Measurements from ENCODE around the gene KIAA0040.

The KIAA0040 gene

DNA sequence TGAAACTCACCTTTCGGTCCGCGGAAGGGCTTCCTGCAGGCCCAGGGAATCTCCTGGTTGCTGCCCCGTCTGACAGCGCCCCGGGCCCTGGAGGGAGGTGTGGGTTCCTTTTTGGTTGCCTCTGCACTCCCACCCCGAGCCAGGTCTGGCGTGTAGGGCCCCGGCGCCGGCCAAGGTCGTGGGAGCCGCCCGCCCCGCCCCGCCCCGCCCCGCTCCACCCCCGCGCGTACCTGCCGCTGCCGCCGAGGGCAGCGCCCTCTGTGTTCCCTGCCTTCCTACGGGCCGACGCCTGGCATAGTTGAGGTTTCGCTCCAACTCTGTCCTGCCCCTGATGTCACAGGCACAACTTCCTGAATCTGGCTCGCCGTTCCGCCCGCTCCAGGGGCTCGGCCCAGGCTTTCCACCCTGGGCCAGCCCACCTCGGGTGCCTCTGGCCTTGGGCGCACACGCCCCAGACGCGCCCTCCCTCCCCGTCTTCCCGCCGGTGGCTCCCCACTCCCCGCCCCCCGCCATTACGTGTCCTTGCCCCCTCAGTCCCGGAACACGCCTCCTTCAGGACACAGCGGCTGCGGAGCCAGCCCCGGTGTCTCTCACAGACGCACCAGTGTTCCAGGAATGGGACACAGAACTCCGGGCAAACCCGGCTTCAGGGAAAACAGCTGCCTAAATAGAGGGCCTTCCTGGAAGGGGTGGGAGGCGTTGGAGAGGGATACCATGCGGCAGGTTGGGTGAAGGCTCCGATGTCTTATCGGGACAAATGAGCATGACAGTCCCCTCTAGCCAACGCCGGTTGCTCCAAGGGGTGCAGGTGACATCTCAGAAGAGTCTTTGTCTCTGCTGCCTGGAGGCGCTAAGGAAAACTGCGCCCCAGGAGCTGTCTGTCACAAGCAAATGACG, at the start of gene KIAA0040:
KIAA0040 (minus strand) TSS at position 147 of the 897 bp plus-strand sequence. CDS start 31,763 bp downstream, outside the sequence.
- in situ Hi-C loops (cut with MboI; ENCODE audit: low sequenced_read_pairs): no loop called here

DNA sequence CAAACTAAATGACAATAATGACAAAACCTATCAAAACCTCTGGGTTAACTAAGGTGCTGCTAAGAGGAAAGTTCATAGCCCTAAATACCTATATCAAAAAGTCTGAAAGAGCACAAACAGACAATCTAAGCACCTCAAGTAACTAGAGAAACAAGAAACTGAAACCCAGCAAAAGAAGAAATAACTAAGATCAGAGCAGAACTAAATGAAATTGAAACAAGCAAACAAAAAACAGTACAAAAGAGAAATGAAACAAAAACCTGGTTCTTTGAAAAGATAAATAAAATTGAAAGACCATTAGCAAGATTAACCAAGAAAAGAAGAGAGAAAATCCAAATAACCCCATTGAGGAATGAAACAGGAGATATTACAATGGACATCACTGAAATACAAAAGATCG, 44.8 kb upstream of the KIAA0040 start:
- in situ Hi-C loops (cut with MboI; ENCODE audit: low sequenced_read_pairs): no loop called here

DNA sequence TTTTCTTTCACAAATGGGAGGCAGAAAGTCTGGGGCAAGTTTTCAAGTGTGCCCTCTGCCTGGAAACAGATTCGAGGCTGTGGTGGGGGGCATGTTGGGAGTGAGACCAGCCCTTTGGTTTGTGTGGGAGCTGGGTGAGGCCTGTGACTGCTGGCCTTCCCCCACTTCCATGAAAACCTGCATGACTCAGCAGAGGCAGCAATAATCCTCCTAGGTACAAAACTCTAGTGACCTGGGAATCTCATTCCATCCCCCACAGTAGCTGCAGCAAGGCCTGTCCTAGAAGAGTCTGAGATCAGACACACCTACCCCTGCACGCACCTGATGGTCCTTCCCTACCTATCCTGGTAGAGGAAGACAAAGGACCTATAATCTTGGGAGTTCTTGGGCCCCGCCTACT, 42.1 kb upstream of the KIAA0040 start:
- in situ Hi-C loops (cut with MboI; ENCODE audit: low sequenced_read_pairs): no loop called here

DNA sequence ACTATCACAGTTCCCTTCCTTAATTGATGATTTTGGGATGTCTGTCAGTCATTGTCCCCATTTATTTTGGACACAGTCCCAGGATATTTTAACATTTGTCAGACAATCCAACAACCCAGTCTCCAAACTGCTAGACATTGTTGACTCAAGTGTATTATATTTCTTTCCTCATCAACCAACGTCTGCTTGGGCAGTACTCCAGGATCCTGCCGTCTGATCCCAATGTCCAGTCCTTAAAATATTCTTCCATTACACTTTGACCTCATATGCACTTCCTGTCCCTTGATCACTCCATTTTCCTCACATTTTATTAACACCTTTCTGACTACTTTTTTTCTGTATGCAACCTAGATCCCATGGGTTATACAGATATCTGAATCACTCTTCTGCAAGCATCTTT, 39.8 kb upstream of the KIAA0040 start:
- in situ Hi-C loops (cut with MboI; ENCODE audit: low sequenced_read_pairs): no loop called here

DNA sequence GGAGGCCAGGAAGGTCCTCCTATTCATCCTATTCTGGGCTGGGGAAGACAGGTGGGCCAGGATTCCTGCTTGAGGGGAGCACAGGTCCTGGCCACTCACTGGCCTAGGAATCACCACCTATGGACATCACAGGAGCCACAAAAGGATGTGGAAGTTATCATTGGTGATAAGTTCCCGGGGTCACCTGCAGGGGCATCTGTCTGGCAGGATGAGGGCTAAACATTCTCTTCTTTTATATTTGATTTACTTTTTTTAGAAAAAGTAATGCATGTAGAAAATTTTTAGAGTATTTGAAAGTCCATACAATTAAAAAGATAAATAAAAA, 33.2 kb upstream of the KIAA0040 start:
- in situ Hi-C loops (cut with MboI; ENCODE audit: low sequenced_read_pairs): no loop called here

DNA sequence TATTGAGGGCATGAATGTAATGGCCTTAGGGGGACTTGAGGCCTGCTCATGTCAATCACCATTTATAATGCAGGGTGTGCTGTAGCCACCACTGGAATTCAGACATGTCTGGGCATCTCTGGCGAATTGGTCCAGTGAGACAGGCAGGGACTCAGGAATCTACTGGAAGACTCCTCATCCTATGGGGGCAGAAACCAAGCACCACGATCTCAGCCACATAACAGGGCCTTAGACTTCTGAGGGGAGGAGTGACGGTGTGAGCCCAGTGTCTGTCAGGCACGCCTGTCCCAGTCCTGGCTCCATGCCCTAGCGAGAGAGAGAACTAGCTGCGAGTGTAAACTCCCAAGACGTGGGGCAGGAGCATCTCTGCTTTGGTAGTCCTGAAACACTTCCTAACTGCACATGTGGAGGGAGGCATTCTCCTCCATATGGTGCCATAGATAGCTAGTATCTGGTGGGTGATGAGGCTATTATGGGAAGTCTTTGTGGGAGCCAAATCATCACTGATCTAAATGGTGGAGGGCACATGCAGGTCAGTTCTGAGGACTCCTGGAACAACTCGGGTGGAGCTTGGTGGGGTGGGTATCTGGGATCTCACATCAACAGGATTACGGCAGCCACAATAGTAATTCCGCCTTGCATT, 29.8 kb upstream of the KIAA0040 start:
- in situ Hi-C loops (cut with MboI; ENCODE audit: low sequenced_read_pairs): no loop called here

DNA sequence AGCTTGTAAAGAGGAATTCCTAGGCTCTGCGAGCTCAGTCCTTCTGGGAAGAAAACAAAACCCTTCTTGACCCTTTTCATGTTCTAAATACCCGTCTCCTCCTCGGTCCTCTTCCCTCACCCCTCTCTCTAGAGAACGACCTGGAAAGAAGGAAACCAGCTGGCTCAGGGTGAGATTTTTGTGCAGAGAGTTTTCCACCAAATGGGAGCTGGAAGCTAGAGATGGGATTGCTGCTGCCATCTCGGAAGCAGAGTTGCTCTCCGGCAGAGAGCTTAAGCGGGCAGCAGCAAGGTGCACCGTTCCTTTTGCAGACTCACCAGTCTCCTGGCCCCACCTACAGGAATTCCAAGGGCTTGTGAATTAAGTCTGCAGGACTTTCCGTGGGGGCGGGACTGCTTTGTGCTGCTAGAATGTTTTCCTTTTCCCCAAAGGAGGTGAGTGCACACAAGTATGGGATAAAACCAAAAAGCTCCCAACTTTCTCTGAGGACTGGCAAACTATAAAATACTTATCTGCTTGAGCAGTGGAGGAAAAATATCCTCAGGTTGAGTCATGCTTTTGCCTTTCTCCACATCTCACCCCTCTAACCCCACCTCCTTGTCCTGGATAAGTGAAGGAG, 29.1 kb upstream of the KIAA0040 start:
- in situ Hi-C loops (cut with MboI; ENCODE audit: low sequenced_read_pairs): no loop called here

DNA sequence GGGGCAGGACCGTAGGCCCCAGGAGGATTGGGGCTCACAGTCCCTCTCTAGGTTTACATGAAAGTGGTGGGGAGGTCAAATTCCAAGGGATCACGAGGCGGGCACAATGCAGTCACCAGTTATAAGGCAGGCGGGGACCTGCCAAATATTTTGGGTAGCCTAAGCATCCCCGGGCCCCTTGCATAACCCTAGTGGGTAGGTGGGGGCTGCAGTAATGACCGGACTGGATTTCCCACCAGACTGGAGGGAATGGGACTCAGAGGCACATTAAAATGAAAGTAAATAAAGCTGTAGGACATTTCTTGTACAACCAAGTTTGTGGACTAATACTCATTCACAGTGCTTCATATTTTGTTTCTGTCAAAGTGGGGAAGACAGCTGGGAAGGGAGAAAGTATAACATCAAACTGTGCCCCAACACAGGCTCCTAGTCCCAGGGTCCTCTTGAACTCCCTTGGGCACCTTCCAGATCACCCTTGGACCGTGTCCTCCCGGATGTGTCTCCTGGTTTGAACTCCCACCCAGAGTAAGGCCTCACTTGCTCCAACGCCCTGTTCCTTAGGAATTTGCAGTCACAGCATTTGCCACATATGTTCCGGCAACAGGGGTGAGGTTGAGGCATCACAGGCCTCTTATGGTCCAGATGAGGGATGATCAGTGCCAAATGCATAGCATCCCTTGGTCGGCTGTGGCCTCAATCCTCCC, 28.4 kb upstream of the KIAA0040 start:
- in situ Hi-C loops (cut with MboI; ENCODE audit: low sequenced_read_pairs): no loop called here

DNA sequence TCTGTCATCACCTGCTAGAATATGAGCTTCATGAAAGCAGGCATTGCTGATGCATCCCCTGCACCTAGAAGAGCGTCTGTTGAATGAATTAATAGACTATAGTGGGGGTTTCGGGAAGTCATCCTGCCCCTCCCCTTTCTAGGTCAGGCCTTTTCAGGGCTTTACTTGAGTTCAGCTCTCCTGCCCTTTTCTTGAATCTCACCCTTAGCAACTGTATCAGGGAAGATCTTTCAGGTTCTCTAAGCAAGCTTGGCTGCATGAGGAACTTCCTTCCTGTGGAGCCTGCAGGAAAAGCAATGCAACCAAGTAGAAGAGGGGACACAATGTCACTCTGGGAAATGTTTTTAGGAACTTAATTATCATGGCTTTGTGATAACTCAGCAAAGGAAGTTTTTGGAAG, 27.2 kb upstream of the KIAA0040 start:
- in situ Hi-C loops (cut with MboI; ENCODE audit: low sequenced_read_pairs): no loop called here

DNA sequence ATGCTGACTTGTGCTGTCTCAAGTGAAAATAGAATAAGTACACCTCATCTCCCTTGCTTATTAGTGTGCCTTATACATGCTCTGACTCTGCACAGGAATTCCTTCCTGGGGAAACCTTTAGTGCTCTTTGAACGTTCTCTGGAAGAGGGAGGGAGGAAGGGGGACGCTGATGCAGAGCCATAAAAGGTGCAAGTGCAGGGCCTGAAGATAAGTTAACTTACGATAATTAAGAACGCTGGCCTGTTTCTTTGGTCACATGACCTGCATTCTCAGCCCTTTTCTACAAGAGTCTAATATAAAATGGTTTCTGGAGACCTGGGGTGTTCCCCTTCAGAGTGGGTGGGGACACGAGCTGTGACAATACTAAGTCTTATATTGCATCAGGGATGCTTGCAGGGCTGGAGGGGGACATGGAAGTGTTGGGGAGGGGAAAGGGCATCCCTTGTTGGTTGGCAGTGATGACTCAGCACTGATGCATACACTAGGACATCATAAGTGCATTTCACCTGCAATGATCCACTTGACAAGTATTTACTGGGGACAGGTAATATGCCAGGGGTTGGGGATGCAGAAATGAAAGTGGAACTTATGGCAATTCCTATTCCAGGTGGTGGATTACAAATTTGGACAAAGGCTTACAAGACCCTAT, 26.3 kb upstream of the KIAA0040 start:
- in situ Hi-C loops (cut with MboI; ENCODE audit: low sequenced_read_pairs): no loop called here

DNA sequence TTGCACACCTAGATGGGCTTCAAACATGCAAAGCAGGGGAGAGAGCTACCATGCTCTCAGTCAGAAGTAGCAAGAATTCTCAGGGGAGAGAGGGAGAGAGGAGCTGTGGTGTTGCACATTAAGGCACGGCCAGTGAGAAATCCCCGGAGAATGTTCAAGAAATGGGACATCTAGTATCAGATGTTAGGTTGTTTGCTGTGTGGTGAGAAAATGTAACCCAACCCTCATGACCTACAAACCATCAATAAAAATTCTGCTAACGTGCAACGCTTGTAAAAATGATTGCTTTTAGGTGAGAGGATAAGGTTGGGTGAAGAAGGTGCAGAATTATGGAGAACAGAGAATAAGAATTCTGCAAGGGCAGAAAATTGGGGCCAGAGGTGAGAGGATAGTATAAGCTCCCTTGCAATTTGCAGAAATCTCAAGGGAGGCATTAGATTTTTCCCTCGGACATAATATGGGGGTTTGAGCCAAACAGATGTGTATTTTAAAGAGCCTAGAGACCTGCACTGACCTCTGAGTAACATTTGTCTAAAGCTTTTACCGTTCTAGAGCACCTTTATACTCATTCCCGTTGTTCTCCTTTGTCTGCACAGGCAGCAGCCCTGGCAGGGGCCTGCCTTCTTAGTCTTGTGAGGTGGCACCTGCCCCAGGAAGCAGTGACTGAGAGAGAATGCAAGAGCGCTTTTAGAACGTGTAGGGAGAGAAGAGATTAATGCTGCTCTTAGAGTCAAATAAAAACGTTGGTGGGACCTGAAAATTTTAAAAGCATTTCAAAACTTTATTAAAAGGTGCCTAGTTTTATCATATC, 25.4 kb upstream of the KIAA0040 start:
- in situ Hi-C loops (cut with MboI; ENCODE audit: low sequenced_read_pairs): no loop called here

DNA sequence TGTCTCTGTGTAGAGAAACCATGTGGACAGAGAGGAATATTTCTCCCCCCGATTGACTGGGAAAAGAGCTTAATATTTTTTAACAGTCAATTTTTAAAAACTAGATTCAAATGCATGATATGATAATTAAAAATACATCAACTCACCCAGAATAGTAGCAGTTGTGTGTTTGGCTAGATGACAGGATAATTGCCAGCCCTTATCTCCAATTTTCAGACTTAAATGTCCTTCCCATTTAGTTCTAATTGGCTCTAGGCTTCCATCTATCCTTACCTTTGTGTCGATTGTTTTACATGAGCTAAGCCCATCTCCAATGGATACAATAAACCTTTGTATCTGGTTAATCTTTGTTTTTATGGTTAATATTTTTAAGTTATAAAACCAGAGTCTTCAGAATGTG, 23.9 kb upstream of the KIAA0040 start:
- in situ Hi-C loops (cut with MboI; ENCODE audit: low sequenced_read_pairs): no loop called here

DNA sequence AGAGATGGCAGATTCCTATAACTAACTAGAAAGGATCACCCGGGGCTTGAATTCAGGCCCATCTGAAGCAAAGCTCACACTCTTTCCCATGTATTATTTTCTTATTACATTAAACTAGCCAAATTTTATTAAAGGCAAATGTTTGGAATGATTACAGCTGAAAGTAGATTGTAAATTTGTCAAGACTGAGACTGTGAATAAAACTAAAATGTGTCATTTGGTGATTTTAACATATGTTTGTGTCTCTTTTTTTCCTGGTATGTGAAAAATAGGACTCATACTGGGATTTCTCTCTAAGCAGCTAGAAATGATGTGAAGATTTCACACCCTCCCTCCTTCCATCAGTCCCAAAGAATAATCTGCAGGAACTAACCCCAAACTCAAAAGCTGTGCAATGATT, 19.1 kb upstream of the KIAA0040 start:
- in situ Hi-C loops (cut with MboI; ENCODE audit: low sequenced_read_pairs): no loop called here

DNA sequence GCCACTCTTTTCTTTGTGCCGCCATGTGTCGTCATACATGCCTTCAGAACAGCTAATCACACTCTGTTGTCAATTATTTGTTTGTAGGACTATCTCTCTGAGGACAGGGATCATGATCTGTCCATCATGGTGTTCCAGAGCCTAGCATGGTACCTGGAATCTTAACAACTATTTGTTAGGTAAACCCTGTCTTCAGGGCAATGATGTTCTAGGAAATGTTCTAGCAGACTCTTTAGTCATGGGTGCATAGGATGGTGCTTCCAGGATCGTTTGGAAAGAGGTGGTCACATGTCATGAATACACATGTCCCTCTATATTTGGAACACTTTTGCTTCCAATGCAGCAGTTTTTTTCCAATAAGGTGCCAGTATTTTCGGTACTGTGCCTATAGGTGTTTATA, 18.2 kb upstream of the KIAA0040 start:
- in situ Hi-C loops (cut with MboI; ENCODE audit: low sequenced_read_pairs): no loop called here

DNA sequence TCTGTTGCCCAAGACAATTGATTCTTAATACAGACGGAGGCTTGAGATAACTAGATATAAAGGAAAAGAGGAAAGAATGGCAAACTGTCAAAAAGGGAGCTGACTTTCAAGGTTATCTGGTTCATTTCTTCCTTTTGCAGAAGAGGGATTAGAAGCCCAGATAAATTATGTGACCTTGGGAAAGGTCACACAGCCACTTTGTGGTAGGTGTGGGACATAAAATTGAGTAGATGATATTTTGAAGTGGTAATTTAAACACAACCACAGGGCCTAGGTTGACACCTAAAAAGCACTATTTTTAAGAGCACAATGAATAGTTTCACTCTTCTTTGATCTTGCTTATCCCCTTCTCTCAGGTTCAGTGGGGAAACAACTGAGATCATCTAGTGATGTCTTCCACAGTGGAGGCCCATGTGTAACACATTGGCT, 16.9 kb upstream of the KIAA0040 start:
- in situ Hi-C loops (cut with MboI; ENCODE audit: low sequenced_read_pairs): no loop called here

DNA sequence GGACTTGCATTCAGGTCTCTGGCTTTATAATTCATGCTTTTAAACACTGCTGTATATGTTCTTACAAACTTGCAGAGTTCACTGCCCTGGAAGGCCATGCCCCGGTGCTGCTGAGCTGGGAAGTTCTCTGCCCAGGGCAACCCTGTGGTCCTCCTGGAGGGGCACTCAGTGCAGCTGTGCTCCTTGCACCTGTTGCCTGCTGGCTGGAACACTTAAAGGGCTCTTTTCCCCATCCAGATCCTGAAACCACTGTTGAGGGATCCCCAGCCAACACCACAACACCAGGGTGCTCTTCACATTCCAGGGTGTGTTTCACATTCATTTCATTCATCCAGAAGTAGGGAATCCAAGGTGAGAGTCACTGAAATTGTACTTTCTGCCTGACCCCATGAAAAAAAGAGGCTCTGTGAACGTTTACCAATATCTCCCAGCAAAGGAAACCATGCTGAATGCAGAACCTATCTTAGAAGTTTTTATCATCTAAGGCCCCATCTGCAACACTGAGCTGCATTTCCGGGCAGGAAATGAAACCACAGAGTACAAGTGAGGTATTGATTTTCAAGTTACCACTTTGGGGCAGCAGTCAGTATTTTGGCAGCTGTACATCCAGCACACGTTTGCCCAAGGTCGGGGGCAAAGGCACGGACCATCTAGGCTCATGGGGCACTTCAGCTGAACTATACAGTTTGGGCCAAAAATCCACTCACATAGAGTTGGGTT, 16.4 kb upstream of the KIAA0040 start:
- in situ Hi-C loops (cut with MboI; ENCODE audit: low sequenced_read_pairs): no loop called here

DNA sequence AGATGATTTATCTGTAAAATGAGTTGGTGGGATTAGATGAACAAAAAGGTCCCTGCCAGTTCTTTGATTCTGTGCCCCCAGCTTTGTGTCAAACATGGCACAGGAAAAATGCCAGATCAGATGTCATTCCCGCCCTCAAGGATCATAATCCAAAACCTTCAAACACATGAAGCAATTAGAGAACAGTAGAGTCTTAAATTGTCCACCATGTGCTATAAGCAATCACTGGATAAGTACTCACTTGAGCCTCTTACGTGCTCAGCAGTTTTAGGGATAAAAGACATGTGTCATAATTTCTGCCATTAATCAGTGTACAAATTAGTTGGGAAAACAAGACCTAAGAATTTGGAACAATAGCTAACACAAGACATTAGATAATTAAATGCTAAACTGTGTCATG, 15.4 kb upstream of the KIAA0040 start:
- in situ Hi-C loops (cut with MboI; ENCODE audit: low sequenced_read_pairs): no loop called here

DNA sequence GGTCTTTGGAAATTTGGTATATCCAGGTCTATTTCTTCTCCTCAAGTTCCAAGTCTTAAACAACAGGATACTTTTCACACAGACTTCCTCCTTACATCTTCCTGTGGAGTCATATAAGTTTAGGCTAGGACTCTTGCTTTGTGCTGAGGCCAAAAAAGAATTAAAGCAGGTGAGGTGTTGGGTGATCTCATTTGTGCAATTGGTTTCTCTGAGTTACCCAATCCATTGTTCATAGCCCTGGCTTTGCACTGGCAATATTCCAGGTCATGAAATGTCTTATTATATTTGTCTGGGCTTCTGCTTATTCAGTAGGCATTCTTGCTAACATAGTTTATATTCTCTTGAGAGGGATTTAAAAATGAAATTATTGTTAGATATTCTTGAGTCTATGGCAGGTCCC, 14.1 kb upstream of the KIAA0040 start:
- in situ Hi-C loops (cut with MboI; ENCODE audit: low sequenced_read_pairs): no loop called here

DNA sequence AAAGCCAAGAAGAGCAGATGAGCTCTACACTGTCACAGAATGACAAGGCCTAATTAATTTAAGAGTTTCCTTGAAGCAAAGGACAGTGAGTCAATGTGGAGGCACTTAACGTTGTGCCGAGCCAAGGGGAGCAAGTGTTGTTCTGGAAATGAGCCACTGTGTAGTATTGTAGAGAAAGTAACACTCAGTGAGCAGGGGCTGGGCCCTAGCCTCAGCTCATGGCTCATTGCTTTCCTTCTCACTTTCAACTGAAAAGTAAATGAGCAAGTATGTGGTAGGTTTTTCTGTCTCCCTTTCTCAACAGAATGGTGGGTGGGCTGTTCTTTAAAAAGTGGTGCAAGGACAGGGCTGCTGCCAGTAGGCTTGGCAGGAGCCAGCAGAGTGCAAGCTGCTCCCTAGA, 11.8 kb upstream of the KIAA0040 start:
- in situ Hi-C loops (cut with MboI; ENCODE audit: low sequenced_read_pairs): no loop called here
